Karpas-422 (cell line): ENCODE results near the gene KCNE4. TPM values are rescaled to one million over a fixed set of nuclear protein-coding genes. Genes with fewer than 3 reads are reported as not detected.
"Not testable (repeated sequence)": the region's sequence is repeated elsewhere in the genome, so short reads cannot be mapped to it uniquely, and the experiment has no call there.

Source experiments
- DNase-seq: peaks from one replicate; pipeline ENCODE4 v3.0.0-alpha.2; 2015
- H2AFZ ChIP-seq: fragments of 200-600 bp; sonication (generic); 2 replicates; pipeline ENCODE4 v1.6.1; 2014; ENCODE audit warnings: antibody characterized with exemption, low read length, mixed read lengths
- H3K27ac ChIP-seq: fragments of 200-600 bp; sonication (generic); 2 replicates; pipeline ENCODE4 v1.5.1; 2014; ENCODE audit warnings: mild to moderate bottlenecking, low read length, moderate library complexity
- H3K27me3 ChIP-seq: fragments of 200-600 bp; sonication (generic); 2 replicates; pipeline ENCODE4 v1.6.1; 2014; ENCODE audit warnings: low read length, mixed read lengths
- H3K36me3 ChIP-seq: fragments of 200-600 bp; sonication (generic); 2 replicates; pipeline ENCODE4 v1.6.1; 2014; ENCODE audit warnings: low read length, mixed read lengths; ENCODE audit not compliant: insufficient read depth
- H3K4me1 ChIP-seq: fragments of 200-600 bp; sonication (generic); 2 replicates; pipeline ENCODE4 v1.6.1; 2014; ENCODE audit warnings: mild to moderate bottlenecking, low read length, mixed read lengths
- H3K4me2 ChIP-seq: fragments of 200-600 bp; sonication (generic); 2 replicates; pipeline ENCODE4 v1.6.1; 2014; ENCODE audit warnings: low read length, low read depth, mild to moderate bottlenecking; ENCODE audit not compliant: poor library complexity, severe bottlenecking
- H3K4me3 ChIP-seq: fragments of 200-600 bp; sonication (generic); 2 replicates; pipeline ENCODE4 v1.5.1; 2014; ENCODE audit warnings: mild to moderate bottlenecking, antibody characterized with exemption, low read length, mixed read lengths
- H3K79me2 ChIP-seq: fragments of 200-600 bp; sonication (generic); 2 replicates; pipeline ENCODE4 v1.6.1; 2014; ENCODE audit warnings: mild to moderate bottlenecking, low read length, mixed read lengths
- H3K9ac ChIP-seq: fragments of 200-600 bp; sonication (generic); 2 replicates; pipeline ENCODE4 v1.6.0; 2014; ENCODE audit warnings: low read length
- H3K9me2 ChIP-seq: fragments of 200-600 bp; sonication (generic), shearing (Covaris generic); replicated peaks from 2 replicates; pipeline ENCODE4 v1.6.0; 2014; ENCODE audit warnings: mild to moderate bottlenecking, low read length, moderate library complexity; ENCODE audit not compliant: insufficient read depth
- H3K9me3 ChIP-seq: fragments of 300-700, 200-600 bp; sonication (generic); 2 replicates; pipeline ENCODE4 v1.6.1; 2014; ENCODE audit warnings: low read length, mixed read lengths
- H4K20me1 ChIP-seq: fragments of 200-600 bp; sonication (generic); 2 replicates; pipeline ENCODE4 v1.6.1; 2014; ENCODE audit warnings: mild to moderate bottlenecking, antibody characterized with exemption, low read length, low read depth; ENCODE audit not compliant: insufficient read depth
- total RNA-seq: library from RNA; depleted of rRNA; stranded (reverse); fragments of >200 nt; shearing (Covaris generic); gene quantifications from 2 replicates; pipeline ENCODE4 v1.2.3, GENCODE V29; 2014; ENCODE audit warnings: low replicate concordance

Gene KCNE4
- total RNA-seq, 1 experiment from 2014 or later, result not detected

- H3K4me1 ChIP-seq, result no peaks in the 10 kb centered on the region
- H3K36me3 ChIP-seq, result no peaks in the 10 kb centered on the region
- H3K4me3 ChIP-seq, result no peak overlapping the region
- H4K20me1 ChIP-seq, result no peaks in the 10 kb centered on the region
- H3K9me3 ChIP-seq, result no peaks in the 10 kb centered on the region
- no peaks in the 10 kb centered on the region for H3K79me2 ChIP-seq
- no peak overlapping the region for H3K4me2 ChIP-seq
- no peak for DNase-seq
- H2AFZ ChIP-seq, result no peak overlapping the region
- no peaks in the 10 kb centered on the region for H3K27me3 ChIP-seq
- no peaks in the 10 kb centered on the region for H3K9me2 ChIP-seq
- no peak overlapping the region for H3K9ac ChIP-seq
- H3K27ac ChIP-seq, result no peak overlapping the region
These were observed 27.9 kb downstream of the KCNE4 start for GRCh38 chr2:223079925-223080324.

GRCh38 chr2:223080790-223081360 lies 28.9 kb downstream of the KCNE4 start:
- H3K4me3 ChIP-seq, H2AFZ ChIP-seq, H3K27ac ChIP-seq, H3K9me3 ChIP-seq, H4K20me1 ChIP-seq, H3K4me1 ChIP-seq, DNase-seq, H3K9ac ChIP-seq, H3K27me3 ChIP-seq, H3K4me2 ChIP-seq, H3K9me2 ChIP-seq, H3K79me2 ChIP-seq, H3K36me3 ChIP-seq: not testable (repeated sequence)

- Histone ChIP-seq H3K4me2 (no peak overlapping the region), H3K27me3 (no peaks in the 10 kb centered on the region), H2AFZ (no peak overlapping the region), H3K9ac (no peak overlapping the region), H3K27ac (no peak overlapping the region), H4K20me1 (no peaks in the 10 kb centered on the region), H3K79me2 (no peaks in the 10 kb centered on the region), H3K9me2 (no peaks in the 10 kb centered on the region), H3K4me3 (no peak overlapping the region), H3K4me1 (no peaks in the 10 kb centered on the region), H3K36me3 (no peaks in the 10 kb centered on the region), H3K9me3 (no peaks in the 10 kb centered on the region)
- DNase-seq, result no peak
These were observed 29.8 kb downstream of the KCNE4 start for GRCh38 chr2:223081789-223082188.

GRCh38 chr2:223082706-223083105 lies 30.7 kb downstream of the KCNE4 start:
- Histone ChIP-seq H3K9me3 (no peaks in the 10 kb centered on the region), H4K20me1 (no peaks in the 10 kb centered on the region), H3K9me2 (no peaks in the 10 kb centered on the region), H3K4me3 (no peak overlapping the region), H3K4me1 (no peaks in the 10 kb centered on the region), H3K36me3 (no peaks in the 10 kb centered on the region), H3K27ac (no peak overlapping the region), H3K27me3 (no peaks in the 10 kb centered on the region), H3K4me2 (no peak overlapping the region), H3K79me2 (no peaks in the 10 kb centered on the region), H3K9ac (no peak overlapping the region), H2AFZ (no peak overlapping the region)
- no peak for DNase-seq

- no peaks in the 10 kb centered on the region for H3K9me3 ChIP-seq
- H3K9ac ChIP-seq, result no peak overlapping the region
- H3K36me3 ChIP-seq, result no peaks in the 10 kb centered on the region
- no peak overlapping the region for H3K27ac ChIP-seq
- H3K4me3 ChIP-seq, result no peak overlapping the region
- no peak overlapping the region for H2AFZ ChIP-seq
- no peak overlapping the region for H3K4me2 ChIP-seq
- H3K79me2 ChIP-seq, result no peaks in the 10 kb centered on the region
- no peak for DNase-seq
- no peaks in the 10 kb centered on the region for H3K4me1 ChIP-seq
- H3K27me3 ChIP-seq, result no peaks in the 10 kb centered on the region
- H4K20me1 ChIP-seq, result no peaks in the 10 kb centered on the region
- no peaks in the 10 kb centered on the region for H3K9me2 ChIP-seq
These were observed 31.5 kb downstream of the KCNE4 start for GRCh38 chr2:223083402-223084070.

GRCh38 chr2:223084873-223085272 lies 32.9 kb downstream of the KCNE4 start:
- Histone ChIP-seq H3K9me3 (no peaks in the 10 kb centered on the region), H3K27me3 (no peaks in the 10 kb centered on the region), H3K4me3 (no peak overlapping the region), H3K27ac (no peak overlapping the region), H3K36me3 (no peaks in the 10 kb centered on the region), H3K79me2 (no peaks in the 10 kb centered on the region), H3K9me2 (no peaks in the 10 kb centered on the region), H2AFZ (no peak overlapping the region), H4K20me1 (no peaks in the 10 kb centered on the region), H3K4me1 (no peaks in the 10 kb centered on the region), H3K9ac (no peak overlapping the region), H3K4me2 (no peak overlapping the region)
- no peak for DNase-seq

GRCh38 chr2:223086370-223086981 lies 34.5 kb downstream of the KCNE4 start:
- H3K9me3 ChIP-seq, result no peaks in the 10 kb centered on the region
- H3K27me3 ChIP-seq, result no peaks in the 10 kb centered on the region
- no peaks in the 10 kb centered on the region for H4K20me1 ChIP-seq
- no peak overlapping the region for H2AFZ ChIP-seq
- no peak overlapping the region for H3K9ac ChIP-seq
- H3K4me2 ChIP-seq, result no peak overlapping the region
- no peaks in the 10 kb centered on the region for H3K79me2 ChIP-seq
- H3K9me2 ChIP-seq, result no peaks in the 10 kb centered on the region
- H3K4me3 ChIP-seq, result no peak overlapping the region
- H3K27ac ChIP-seq, result no peak overlapping the region
- H3K4me1 ChIP-seq, result no peaks in the 10 kb centered on the region
- DNase-seq, result no peak
- H3K36me3 ChIP-seq, result no peaks in the 10 kb centered on the region

GRCh38 chr2:223087466-223087865 lies 35.5 kb downstream of the KCNE4 start:
- H3K4me3 ChIP-seq, result no peak overlapping the region
- H3K27ac ChIP-seq, result no peak overlapping the region
- H3K27me3 ChIP-seq, result no peaks in the 10 kb centered on the region
- no peak overlapping the region for H3K4me2 ChIP-seq
- no peak overlapping the region for H2AFZ ChIP-seq
- H3K9me3 ChIP-seq, result no peaks in the 10 kb centered on the region
- H3K4me1 ChIP-seq, result no peaks in the 10 kb centered on the region
- no peaks in the 10 kb centered on the region for H3K36me3 ChIP-seq
- H3K79me2 ChIP-seq, result no peaks in the 10 kb centered on the region
- DNase-seq, result no peak
- H3K9ac ChIP-seq, result no peak overlapping the region
- no peaks in the 10 kb centered on the region for H3K9me2 ChIP-seq
- no peaks in the 10 kb centered on the region for H4K20me1 ChIP-seq
